Stromal cell of bone marrow (primary cell): ENCODE data around the gene PINLYP.

ENCODE experiments used
- DNase-seq: peaks from one replicate; pipeline ENCODE4 v3.0.0-alpha.2; 2012; ENCODE audit warnings: low read depth

The PINLYP gene

DNA sequence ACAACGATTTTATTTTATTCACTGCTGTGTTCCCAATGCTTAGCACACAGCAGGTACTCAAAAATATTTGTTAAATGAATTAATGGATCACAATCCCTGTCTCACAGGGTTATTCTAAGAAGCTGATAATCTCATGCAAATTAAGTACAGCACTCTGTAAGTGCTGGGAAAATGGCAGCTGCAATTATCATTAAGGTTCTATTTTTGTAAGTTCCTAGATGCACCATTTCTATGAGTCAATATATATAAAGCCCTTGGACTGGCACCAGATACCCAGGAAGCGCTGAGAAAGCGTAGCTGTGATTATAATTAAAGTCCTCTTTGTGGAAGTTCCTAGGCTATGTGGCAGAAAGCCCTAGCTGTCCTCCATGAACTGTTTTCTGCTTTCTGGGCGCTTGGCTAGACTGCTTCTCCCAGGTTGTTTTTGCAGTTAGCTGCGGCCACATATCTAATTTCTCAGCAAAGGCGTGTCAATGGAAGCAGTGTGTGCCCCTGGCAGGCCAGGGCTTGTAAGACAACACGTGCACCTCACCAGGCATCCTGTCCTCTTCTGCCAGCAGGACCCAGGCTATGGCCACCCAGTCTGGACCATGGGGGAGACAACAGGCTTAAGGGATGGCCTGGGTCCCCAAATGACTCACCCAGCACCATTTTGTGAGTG, 31.1 kb downstream of the PINLYP start:
- no peak for DNase-seq

DNA sequence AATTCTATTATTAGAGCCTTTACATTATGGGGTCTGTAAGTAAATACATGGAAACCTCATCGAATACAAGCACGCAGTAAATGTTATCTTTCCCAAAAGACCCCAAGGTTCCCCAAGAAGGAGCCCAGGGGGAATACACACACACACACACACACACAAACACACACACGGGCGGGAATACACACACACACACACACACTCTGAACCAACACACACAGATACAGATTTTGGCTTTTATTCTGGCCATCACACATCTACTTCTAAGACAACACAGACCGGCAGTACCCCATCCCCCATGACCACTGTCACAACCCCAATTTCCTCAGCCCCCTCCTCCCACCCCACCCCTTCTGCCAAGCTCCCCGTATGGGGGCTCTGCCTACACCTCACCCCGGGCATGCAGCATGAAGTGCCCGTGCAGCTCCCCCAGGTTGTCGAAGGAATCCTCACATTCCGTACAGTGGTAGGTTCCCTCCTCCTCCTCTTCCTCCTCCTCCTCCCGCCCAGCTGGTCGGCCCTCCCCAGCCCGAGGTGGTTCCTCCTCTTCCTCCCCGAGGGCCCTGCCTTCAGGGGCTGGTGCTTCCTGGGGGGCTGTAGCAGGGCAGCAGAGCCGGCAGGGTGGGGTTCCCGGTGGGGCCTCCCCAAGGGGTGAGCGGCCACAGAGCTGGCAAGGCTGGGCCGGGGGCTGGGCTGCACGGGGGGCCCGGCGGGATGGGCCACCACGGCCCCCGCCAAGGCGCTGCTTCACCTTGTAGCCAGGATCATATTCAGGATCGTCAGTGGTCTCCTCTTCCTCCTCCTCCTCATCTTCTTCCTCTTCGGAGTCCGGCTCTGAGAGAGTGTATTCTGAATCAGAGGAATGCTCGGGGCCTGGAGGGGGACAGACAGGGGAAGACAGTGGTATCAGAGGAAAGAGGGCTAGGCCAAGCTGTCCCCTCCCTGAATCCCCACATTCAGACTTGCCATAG, 31.9 kb downstream of the PINLYP start:
- DNase-seq: no peak

DNA sequence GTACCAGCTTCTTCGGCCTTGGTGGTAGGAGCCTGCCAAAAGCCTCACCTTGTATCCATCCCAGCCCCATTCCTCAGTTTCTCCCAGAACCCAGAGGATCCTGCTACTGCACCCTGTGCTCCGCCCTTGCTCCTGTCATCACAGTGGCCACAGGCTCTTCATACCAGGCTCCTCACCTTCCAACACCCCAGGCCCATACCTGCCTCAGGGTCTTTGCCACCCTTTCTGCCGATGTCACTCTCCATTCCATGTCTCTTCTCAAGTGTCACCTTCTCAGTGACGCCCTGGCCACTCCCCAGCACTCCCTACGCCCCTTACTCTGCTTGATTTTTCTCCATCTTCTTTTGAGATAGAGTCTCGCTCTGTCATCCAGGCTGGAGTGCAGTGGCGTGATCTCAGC, 34.3 kb downstream of the PINLYP start:
- DNase-seq: no peak

DNA sequence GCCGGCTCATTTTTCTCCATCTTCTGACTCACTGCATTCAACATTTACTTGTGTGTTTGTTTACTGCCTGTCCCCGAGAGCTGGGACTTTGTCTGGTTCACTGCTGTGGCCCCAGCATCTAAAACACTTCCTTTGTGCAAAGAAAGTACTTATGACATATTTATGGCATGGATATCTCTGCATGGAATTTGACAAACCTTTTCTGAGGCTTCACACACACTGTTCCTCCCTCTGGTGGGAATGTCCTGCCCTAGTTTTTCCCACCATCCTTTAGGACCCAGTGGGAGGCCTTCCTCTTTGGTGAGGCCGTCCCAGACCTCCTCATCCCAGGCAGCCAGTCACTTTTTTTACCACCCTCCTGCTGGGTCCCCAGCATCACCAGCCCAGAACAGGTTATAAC, 34.9 kb downstream of the PINLYP start:
- DNase-seq: no peak

DNA sequence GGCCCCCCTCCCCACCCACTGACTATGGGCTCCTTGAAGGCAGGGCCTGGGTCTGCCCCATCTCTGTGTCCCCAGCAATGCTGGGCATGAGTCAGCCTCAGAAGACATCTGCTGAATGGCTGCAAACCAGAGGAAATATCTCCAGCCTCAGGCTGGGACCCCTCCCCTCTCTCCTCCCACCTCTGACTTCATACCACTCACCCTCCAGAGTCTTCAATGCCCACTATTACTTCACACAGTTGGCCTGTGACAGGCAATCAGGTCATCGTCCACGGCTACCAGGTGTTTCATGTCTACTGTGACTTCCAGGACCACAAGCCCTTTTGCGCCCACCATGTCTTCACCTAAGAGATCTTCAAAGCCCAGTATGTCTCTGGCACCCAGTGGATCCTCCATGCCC, 36.2 kb downstream of the PINLYP start, which contains the start of gene SRRM5:
Gene SRRM5, plus strand, starts transcription at position 301 of the 400 bp plus-strand sequence. Its CDS starts 34 bp downstream, at position 335.
- no peak for DNase-seq

DNA sequence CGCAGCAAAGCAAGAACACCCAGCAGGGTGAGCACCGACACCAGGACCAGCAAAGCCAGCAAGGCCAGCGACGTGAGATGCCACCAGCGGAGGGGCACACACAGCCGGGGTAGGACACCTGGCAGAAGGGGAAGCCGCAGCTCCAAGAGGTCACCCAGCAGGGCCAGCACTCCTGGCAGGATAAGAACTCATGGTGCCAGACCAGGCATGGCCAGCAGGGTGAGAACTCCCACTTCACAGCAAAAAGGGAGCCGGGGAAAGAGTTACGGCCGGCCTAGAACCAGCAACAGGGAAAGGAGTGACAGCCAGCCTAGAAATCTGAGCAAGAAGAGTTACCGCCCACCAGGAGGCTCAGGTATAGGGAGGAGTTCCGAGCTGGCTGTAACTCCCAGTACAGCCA, 36.8 kb downstream of the PINLYP start:
- no peak for DNase-seq

DNA sequence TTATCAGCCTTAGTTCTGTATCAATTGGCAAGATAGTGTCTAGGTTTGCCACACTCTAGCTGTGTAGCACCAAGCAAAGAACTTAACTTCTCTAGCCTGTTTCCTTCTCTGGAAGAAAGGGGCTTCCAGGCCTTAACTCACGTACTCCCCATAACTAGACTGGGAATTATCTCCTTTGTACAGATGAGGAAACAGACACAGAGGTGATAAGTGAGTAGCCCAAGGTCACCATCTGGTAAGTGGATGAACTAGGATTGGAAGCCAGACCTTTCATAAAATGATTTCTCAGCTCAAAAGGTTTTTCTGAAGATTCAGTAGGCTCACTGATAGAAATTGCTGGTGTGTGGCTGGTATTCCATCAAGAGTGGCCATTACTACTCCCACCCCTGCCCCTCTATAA, 40.7 kb downstream of the PINLYP start:
- no peak for DNase-seq

DNA sequence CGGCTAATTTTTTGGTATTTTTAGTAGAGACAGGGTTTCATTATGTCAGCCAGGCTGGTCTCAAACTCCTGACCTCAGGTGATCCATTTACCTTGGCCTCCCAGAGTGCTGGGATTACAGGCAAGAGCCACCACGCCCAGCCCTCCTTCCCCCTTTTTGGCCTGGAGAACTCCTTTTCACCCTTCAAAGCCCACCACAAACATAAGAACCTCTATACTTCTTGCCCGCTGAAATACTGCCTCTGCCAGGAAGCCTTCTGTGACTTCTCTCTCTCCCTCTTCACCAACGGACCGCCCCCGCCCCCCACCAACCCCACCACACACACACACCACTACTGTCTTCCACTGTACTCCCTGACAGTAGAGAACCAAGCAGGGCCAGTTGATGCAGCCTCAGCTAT, 41.4 kb downstream of the PINLYP start:
- DNase-seq: no peak

DNA sequence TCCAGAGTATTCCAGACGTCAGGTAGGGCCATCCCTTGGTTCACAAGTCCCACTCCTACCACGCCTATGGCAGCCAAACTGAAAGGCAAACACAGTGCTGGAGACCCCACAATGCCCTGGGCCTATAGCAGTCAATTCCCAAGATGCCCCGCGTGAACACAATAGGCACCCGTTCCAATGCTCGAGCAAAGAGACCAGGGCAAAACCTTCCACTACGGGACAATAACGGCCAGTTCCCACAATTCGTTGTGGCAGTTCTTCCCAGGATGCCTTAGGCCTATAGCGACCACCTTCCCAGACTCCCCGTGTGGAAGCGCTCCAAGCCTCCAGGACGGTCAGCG, 43.3 kb downstream of the PINLYP start:
- no peak for DNase-seq

DNA sequence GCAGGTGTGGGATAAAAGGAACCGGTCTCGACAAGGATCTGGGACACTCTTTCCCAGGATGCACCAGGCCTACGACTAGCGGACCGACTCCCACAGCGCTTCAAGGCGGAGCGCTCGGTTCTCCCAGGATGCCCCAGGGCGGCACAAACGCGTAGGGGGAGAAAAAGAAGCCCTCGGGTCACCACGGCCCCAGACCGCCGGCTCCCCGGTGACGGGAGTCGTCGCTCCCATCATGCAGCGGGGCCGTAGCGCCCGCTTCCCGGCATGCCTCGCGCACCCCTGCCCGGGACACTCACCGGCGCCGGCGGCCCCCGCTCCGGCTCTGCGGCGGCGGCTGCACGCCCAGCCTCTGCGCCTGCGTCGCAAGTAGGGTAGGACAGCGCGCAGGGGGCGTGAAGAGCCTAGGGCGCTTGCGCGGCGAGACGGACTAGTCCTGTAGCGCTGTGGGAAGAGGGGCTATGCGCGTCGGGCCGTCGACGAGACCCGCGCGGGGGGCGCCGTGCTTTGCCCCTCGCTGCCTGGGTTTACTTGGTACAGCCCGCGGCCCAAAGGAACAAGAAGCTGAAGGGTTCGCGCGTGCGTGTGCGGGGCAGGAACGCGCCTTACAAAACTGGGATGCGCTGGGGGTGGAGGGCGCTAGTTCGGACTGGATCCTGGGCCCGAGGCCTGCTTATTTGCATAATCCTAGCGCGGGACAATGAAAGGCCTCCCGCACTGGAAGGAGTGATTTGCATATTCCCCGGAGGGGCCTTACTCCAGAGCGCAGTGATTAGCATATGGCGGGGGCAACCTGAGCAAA, 43.9 kb downstream of the PINLYP start, which contains the start of gene ZNF428:
Gene ZNF428, minus strand, starts transcription at position 368 of the 799 bp plus-strand sequence. CDS start 5,325 bp downstream, outside the sequence.
- peak; percentile 72 for DNase-seq

DNA sequence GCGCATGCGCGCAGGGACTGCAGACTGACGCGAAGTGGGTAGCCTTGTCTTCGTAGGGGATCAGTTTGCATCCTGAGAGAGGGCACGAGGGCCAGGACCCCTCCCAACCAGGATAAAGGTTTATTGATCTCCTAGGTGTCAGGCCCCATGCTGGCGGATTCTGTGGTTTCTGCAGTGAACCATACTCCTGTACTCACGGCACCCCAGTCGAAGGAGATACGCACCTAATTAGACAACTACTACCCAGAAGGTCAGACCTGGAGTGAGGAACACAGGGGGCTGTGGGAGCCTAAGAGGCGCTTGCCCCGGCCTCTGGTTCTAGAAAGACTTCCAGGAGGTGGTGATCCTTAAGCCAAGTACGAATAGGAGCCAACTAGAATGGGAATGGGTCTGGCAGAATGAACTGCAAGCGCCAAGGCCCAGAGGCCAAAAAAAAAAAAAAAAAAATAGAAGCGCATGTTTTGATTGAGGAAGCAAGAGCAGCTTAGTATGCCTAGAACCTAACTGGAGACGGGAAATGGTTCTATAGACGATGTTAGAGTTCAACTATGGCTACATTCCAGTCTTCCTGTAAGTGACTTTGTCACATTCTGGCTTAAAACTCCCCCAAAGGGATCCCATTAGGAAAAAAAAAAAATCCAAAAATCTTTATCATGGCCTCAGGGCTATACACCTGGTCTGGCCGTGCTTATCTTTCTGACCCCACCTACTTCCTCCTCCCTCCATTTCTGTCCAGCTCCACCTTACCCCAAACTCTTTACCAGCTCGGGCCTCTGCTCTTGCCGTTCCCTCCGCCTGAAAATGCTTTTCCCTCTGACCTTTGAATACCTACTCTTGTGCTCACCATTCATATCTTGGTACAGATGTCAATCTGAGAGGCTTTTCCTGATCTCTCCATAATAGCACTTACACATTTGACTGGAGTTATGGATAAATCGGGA, 44.7 kb downstream of the PINLYP start:
- DNase-seq: no peak

DNA sequence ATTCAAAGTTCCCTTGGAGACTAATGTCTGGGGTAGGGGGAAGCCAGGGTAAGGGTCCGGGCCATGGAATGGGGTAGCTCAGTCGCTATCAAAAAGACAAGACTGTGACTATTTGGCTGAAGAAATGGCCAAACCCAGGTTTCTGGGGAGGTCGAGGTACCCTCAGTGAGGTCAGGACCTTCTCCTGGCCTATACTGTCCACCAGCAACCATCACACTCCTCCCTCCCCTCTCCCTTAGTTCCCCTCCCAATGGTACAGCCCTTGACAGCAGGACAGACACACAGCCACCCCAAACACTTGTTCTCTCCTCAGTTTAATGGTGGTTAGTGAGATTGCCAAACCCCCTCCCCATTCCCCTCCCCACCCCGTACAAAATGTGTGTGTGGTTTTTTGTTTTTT, 46.5 kb downstream of the PINLYP start:
- DNase-seq: no peak

DNA sequence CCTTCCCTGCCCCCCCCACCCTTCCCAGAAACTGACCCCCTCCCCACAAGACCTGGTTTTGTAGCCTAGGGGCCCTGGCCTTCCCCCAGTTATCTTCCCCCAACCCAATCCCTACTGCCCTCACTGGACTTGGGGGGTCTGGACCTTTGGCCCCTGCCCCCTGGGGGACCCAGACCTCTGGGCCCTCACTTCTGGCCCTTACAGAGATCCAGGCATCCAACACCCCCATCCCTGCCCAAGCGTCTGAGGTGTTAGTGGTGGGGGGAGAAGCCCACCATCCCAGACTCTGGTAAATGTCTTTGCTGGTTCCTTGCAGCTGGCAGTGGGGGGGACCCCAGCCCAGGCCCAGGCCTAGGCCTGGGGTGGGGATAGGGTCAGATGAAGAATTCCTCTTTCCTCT, 47.4 kb downstream of the PINLYP start:
- DNase-seq: no peak

DNA sequence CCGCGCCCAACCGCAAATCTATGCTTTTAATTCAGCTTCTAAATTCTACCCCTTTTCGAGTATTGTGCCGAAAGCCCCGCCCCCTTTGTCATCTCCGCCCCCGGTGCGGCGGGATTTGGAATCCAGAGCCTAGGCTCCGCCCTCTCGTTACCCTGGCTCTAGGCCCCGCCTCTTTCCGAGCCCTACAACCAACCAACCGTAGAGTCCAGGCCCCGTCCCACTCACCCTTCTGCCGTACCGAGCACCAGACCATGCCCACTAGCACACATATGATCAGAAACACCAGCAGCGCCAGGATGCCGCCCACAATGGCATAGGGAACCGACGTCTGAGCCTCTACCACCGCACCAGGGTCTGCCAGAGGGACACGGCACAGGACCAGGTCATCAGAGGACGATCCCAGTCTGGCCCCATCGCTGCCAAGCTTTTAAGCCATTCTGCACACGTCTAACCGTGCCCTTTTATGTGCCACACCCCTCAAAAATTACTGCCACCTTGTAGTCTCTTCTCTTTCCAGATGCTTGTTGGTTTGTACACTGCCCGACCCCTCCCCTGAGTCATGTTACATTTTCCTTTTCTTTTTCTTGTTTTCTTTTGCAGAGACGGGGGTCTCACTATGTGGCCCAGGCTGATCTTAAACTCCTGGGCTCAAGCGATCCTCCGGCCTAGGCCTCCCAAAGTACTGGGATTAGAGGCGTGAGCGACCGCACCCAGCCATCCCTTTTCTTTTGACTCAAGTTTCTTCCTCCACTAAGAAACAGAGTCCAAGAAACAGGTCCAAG, 48.5 kb downstream of the PINLYP start:
- no peak for DNase-seq

DNA sequence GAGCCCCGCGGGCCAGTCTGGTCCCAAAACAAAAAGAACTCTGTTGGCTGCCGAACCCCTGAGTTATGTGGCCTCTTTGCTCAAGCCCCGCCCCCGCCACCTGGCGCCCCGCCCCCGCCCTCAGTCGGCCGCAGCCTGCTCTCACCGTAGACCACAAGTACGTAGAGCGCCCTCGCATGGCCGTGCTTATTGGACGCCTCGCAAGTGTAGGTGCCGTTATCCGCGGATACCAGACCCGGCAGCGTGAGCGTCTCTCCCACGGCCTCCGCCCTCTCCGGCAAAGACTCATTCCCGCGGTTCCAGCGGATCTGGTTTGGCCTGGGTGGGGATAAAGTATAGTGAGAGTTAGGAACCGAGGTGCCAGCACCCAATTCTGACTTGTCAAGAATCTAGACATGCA, 49.3 kb downstream of the PINLYP start:
- no peak for DNase-seq

DNA sequence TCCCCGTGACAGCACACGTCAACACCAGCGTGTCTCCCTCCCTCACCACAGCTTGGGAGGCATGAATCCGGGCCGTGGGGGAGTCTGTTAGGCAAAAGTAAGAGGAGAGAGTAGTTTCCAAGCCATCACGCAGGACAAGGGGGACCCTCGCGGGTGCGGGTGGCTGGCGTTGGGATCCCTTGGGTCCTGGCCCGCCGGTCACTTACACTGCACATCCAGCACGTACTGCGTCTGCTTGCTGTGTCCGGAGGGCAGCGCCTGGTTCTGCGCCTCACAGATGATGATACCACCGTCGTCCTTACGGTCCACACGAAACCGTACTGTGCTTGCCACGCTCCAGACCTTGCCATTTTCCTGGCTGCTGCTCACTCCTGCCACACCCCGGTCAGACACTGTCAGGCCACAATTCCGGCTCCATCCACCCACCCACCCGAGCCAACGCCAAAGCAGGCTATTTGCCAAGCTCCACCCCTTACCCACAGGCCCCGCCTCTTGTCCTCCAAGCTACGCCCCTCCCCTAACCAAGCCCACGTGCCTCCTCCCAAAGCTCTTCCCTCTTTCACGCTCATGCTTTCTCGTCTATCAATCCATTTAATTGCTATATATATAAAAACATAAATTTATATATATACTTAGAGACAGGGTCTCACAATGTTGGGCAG, 50.4 kb downstream of the PINLYP start:
- no peak for DNase-seq

DNA sequence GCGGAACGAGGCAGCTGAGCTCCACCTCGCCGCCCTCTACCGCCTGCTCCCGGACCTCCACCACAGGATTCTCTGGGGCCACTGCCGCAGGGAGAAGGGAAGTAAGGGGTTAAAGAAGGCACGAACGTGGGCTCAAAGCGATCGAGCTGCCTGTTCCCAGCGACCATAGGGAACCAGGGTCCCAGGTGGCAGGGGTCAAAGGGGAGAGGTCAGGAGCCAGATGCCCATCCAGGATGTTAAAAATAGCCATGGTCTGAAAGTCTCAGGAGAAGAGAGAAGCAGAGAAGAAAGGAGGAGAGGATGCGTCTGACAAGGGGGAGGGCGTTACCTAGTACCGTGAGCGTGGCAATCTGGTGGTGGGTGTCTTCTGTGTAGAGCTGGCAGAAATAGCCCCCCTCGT, 51.2 kb downstream of the PINLYP start:
- DNase-seq: no peak

DNA sequence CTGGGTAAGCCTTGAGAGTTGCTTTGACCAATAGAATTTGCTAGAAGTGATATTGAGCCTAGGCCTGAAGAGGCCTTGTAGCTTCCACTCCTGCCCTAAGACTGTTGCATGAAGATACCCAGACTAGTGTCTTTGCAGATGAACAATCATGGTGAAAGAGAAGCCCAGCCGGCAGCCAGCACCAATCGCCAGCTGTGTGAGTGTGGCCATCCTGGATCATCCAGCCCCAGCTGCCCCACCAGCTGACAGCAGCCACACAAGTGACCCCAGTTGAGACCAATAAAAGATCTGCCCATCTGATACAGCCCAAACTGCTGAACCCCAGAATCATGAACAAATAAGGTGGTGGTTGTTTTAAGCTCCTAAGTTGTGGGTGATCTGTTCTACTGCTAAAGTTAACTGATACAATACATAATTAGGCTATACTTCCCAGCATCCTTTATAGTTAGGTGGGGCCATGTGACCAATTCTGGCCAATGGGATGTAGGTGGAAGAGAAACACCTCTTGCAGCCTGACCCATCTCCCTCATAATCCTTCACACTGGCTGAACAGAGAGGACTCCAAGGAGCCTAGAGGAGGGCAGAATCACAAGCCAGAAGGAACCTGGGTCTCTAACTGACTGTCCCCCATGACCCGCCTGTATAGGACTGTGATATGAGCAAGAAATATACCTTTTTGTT, 53.2 kb downstream of the PINLYP start:
- DNase-seq: no peak

DNA sequence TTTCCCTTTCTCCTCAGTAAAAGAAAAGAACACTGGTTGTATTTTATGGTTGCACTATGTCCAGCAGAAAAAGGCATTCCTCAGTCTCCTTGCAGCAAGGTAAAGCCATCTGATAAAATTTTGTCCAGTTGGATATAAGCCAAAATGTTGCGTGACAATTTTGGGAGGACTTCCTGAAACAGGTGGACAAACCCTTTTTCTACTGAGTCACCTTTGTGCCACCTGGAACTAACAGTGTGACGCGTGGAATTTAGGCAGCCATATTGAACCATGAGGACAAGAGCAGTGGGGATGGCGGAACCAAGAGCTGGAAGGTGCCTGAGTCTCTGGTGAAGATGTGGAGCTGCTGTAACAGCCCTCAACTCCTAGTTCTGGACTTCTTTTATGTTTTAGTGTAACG, 55.9 kb downstream of the PINLYP start:
- no peak for DNase-seq
